IPS-18a (cell line): Measurements from ENCODE around the gene DBN1.
"Not testable (repeated sequence)": the region's sequence is repeated elsewhere in the genome, so short reads cannot be mapped to it uniquely, and the experiment has no call there.

Experiments used
- H3K27ac ChIP-seq: one replicate; pipeline ENCODE4 v1.5.1; 2013; ENCODE audit warnings: low read length
- H3K27me3 ChIP-seq: one replicate; pipeline ENCODE4 v1.6.1; 2013; ENCODE audit warnings: mild to moderate bottlenecking, low read length; ENCODE audit not compliant: control insufficient read depth, insufficient read depth
- H3K36me3 ChIP-seq: one replicate; pipeline ENCODE4 v1.6.1; 2013; ENCODE audit warnings: low read depth, low read length; ENCODE audit not compliant: control insufficient read depth
- H3K4me1 ChIP-seq: one replicate; pipeline ENCODE4 v1.6.1; 2013; ENCODE audit warnings: low read depth, low read length; ENCODE audit not compliant: control insufficient read depth
- H3K4me3 ChIP-seq: one replicate; pipeline ENCODE4 v1.5.1; 2013; ENCODE audit warnings: low read length
- H3K9ac ChIP-seq: one replicate; pipeline ENCODE4 v1.6.1; 2013; ENCODE audit warnings: mild to moderate bottlenecking, low read length, moderate library complexity
- H3K9me3 ChIP-seq: one replicate; pipeline ENCODE4 v1.6.1; 2013; ENCODE audit warnings: low read depth, low read length; ENCODE audit not compliant: control insufficient read depth

The DBN1 gene

DNA sequence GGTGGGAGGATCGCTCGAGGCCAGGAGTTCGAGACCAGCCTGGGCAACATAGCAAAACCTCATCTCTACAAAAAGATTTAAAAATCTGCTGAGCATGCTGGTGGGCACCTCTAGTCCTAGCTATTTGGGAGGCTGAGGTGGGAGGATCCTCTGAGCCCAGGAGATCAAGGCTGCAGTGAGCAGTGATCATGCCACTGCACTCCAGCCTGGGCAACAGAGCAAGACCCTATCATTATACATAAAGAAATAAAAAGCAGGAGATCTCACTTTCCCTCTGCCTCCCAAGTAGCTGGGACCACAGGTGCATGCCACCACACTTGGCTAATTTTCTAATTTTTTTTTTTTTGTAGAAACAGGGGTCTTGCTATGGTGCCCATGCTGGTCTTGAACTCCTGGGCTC, 12.3 kb upstream of the DBN1 start:
- not testable (repeated sequence) for H3K27me3 ChIP-seq, H3K4me3 ChIP-seq, H3K27ac ChIP-seq, H3K9ac ChIP-seq, H3K9me3 ChIP-seq, H3K4me1 ChIP-seq
- peaks cover 59% of the 10 kb centered on the region for H3K36me3 ChIP-seq

DNA sequence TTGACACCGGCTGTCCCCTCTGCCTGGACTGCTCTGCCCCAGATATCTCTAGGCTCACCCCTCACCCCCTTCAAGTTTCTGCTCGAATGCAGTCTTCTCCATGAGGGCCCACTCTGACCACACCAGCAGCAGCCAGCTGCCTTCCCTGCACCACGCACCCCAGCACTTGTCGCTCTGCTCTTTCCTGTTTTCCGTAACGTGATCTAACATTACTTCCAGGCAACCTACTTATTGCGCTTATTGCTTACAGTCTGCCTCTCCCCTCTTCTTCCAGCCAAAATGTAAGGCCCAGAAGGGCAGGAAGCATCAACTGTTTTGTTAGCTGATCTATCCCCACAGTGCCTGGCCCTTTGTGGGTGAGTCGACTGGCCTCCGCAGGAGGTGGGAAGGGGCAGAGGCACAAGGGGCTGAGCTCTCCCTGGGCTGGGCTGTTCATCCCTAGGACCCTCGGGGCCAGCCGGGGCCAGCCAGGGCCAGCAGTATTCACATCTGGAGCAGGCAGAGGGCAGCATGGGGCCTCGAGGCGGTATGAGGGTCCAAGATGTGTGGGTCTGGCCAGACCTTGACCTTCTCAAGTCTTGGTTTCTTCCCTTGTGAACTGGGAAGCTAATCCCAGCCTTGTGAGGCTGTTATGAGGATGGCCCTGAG, 11.6 kb upstream of the DBN1 start:
- H3K27ac ChIP-seq, result no peak overlapping the region
- H3K4me1 ChIP-seq, result no peaks in the 10 kb centered on the region
- no peak overlapping the region for H3K4me3 ChIP-seq
- peaks cover 52% of the 10 kb centered on the region for H3K36me3 ChIP-seq
- no peaks in the 10 kb centered on the region for H3K9me3 ChIP-seq
- no peaks in the 10 kb centered on the region for H3K27me3 ChIP-seq
- H3K9ac ChIP-seq, result no peak overlapping the region

DNA sequence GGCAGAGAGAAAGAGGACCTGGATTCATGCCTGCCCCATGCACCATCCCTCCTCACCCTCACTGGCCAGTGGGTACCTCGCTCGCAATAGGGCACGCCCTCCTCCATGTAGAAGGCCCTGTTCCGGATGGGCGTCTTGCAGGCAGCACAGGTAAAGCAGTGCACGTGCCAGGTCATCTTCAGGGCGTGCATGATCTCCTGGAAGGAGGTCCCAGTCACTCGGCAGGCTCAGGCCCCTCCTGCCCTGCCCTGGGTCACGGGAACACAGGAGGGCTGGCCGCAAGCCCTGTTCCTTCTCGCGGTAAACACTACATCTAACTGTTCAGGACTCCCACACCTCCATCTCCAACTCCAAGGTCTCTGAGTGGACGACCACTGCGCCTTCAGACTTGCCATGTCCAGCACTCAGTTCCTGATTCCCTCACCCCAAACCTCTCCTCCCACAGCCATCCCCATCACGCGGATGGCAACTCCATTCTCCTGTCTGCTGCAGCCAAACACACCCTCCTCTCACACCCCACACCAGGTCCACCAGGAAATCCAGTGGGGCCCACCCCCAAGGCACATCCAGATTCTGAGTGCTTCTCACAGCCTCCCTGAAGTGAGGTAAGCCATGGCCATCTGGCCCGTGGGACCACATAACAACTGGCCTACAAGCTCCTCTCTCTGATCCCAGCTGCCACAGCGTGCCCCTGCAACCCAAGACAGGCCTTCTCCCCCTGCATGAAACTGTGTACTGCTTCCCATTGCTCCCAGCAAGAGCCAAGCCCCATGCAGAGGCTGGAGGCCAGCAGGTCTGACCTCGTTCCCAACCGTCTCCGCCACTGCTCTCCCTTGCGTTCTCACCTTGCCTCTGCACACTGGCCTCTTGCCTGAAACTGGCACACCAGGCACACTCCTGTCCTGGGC, 10.8 kb upstream of the DBN1 start:
- H3K36me3 ChIP-seq, result peaks cover 46% of the 10 kb centered on the region
- H3K27me3 ChIP-seq, result no peaks in the 10 kb centered on the region
- H3K4me1 ChIP-seq, result no peaks in the 10 kb centered on the region
- no peak overlapping the region for H3K9ac ChIP-seq
- no peaks in the 10 kb centered on the region for H3K9me3 ChIP-seq
- no peak overlapping the region for H3K27ac ChIP-seq
- H3K4me3 ChIP-seq, result no peak overlapping the region

DNA sequence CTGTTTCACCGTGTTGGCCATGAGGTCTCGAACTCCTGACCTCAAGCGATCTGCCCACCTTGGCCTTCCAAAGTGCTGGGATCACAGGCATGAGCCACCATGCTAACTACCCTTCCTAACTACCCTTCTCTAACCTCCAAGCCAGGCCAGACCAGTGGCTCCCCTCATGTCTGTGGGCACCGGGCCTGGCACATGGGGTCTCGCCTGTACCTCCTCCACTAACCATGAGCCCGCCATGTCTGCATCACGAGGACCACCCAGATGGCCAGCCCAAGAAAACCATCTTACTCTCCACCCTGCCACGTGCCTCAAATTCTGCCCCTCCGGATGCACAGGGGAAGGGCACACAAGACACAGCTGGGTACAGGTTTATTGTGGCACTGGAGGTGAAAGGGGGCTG, 9.6 kb upstream of the DBN1 start:
- H3K4me3 ChIP-seq, result no peak overlapping the region
- no peaks in the 10 kb centered on the region for H3K27me3 ChIP-seq
- peaks cover 34% of the 10 kb centered on the region for H3K36me3 ChIP-seq
- H3K27ac ChIP-seq, result no peak overlapping the region
- H3K9ac ChIP-seq, result no peak overlapping the region
- no peaks in the 10 kb centered on the region for H3K9me3 ChIP-seq
- no peaks in the 10 kb centered on the region for H3K4me1 ChIP-seq

DNA sequence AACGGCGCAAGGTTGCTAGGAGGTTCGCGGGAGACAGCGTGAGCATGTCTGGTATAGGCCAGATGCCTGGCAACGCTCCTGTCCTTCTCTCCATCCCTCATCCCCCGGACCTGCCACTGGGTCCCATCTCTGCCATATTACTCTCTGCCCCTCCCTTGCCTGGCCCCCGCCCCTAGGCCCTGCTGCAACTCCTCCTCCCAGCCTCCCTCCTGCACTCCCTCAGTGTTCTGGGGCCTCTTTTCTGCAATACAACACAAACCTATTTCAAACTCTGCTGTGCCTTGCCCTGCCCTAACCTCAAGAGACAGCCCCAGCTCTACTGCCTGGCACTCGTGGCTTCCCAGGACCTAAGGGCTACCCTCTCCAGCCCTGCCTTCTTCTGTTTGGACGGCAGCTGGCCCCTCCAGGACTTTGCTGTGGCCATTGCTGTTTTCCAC, 8.9 kb upstream of the DBN1 start:
- no peaks in the 10 kb centered on the region for H3K27me3 ChIP-seq
- peaks cover 27% of the 10 kb centered on the region for H3K36me3 ChIP-seq
- no peaks in the 10 kb centered on the region for H3K4me1 ChIP-seq
- H3K9ac ChIP-seq, result no peak overlapping the region
- H3K9me3 ChIP-seq, result no peaks in the 10 kb centered on the region
- no peak overlapping the region for H3K4me3 ChIP-seq
- H3K27ac ChIP-seq, result no peak overlapping the region

DNA sequence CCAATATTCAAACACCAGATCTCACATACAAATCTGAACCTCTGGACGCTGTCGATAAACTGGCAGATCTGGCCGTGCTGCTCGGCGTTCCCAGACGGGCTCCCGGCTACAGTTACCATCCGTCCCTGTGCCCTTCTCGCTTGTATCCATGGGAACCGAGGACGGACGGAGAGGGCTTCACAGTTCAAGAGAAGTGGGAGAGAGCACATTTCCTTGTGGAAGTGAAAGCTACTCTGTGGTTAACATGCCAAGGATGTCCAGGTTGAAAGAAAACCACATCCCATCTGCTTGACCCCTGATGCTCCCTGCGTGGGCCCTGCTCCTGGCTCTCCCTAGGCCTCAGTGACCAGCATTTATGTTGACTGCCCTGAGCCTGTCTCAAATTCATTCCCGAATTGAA, 6.3 kb upstream of the DBN1 start:
- no peak overlapping the region for H3K9ac ChIP-seq
- peaks cover 17% of the 10 kb centered on the region for H3K36me3 ChIP-seq
- H3K27ac ChIP-seq, result no peak overlapping the region
- no peaks in the 10 kb centered on the region for H3K9me3 ChIP-seq
- no peak overlapping the region for H3K4me3 ChIP-seq
- no peaks in the 10 kb centered on the region for H3K27me3 ChIP-seq
- peaks cover 5% of the 10 kb centered on the region for H3K4me1 ChIP-seq

DNA sequence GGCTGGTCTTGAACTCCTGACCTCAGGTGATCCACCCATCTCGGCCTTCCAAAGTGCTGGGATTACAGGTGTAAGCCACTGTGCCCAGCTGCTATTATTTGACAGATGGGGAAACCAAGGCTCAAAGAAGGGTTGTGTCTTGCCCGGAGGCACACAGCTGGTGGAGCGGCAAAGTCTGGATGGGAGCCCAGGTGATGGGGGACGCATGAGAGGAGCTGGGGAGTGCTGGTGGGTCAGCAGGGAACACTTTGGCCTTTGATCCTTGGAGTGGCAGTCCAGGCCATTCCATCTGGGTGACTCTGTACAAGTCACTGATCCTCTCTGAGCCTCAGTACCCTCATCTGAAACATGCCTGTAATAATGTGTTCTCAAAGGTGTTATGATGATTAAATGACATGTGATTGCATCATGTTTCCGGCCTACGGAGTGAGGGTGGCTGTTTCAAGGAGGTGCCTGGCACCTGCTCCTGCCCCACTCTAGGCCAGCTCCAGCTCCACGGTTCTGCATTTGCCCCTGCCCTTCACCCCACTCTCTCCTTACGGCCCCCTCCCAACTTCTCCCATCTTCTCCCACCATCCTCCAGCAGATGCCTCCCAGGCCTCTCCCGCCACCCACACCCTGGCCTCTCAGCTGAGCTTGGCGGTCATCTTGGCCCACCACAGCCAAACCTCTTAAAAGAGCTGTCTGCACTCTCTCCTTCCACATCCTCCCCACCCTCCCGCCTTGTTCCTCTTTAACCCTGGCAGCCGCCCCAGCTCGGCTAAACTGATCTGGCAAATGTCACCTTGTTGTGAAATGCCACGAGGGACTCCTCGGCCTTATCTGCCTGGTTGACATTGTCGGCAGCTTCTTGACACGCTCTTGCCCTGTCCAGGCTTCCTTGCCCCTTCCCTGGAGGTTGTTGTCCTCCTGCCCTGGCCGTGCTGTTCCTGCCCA, 5.5 kb upstream of the DBN1 start:
- Histone ChIP-seq H3K9me3 (no peaks in the 10 kb centered on the region), H3K27me3 (no peaks in the 10 kb centered on the region), H3K27ac (no peak overlapping the region), H3K4me3 (no peak overlapping the region), H3K4me1 (peaks cover 11% of the 10 kb centered on the region), H3K9ac (no peak overlapping the region), H3K36me3 (peaks cover 12% of the 10 kb centered on the region)

DNA sequence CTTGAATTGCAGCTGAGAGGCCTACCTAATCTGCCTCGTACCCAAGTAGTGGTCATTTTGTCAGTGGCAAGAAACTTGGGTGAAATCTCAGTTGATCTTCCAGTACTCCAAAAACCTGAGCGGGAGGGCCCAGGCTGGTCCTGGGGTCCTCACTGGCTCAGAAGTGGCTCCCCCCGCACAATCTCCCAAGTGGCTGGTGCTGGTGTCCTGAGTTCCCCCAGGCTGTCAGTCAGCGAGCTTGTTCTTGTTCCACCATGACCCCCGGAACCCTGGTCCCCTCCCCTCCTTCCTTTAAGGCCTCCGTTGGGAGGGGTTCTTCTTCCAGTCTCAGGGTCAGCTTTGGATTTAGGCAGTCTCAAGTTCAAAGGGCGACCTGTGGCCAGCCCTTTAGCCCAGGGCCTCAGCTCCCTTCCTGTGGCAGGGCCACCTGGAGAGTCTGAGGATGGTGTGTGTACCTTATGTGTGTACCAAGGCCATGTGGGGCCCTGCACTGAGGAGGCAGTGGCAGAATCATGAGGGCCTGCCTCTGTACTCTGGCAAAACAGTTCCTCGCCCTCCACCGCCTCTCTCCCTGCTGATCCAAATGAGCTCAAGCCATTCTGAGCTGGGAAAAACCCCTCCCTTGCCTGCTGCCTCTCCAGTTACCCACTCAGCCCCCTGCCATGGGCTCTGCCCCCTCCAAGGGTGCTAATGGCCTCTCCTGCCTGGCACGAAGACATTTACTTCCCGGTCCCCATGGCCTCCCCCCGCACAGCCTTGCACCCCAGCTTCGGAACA, 4.5 kb upstream of the DBN1 start:
- Histone ChIP-seq H3K27me3 (no peaks in the 10 kb centered on the region), H3K36me3 (peaks cover 5% of the 10 kb centered on the region), H3K4me1 (peaks cover 12% of the 10 kb centered on the region), H3K9ac (no peak overlapping the region), H3K27ac (no peak overlapping the region), H3K4me3 (no peak overlapping the region), H3K9me3 (no peaks in the 10 kb centered on the region)

DNA sequence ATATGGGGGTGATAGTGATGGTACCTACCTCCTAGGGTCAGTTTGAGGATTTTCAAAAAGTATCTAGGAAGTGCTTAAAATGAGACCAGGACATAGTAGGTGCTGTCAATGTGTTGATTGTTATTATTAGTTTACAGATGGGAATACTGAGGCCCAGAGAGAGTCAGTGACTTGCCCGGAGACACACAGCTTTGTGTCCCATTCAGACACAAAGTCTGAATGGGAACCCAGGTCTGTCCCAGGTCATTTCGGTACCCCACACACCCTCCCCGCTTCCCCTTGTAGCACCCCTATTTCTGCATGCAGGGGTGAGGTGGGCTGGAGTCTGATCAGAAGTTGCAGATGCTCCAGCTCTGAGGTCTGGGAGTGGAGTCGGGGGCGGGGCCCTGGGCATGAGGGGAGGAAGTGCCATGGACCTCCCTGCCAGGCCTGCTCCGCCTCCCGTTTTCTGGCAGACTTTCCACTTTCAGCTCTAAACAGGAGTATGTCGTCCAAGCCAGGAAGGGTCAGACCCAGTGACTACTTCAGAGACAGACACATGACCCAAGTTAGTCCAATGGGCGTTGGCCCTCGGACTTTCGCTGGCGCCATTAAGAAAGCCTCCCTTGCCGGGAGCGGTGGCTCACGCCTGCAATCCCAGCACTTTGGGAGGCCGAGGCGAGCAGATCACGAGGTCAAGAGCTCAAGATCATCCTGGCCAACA, 3.2 kb upstream of the DBN1 start:
- Histone ChIP-seq H3K4me3 (no peak overlapping the region), H3K36me3 (peaks cover 5% of the 10 kb centered on the region), H3K27ac (no peak overlapping the region), H3K9ac (no peak overlapping the region), H3K4me1 (peaks cover 18% of the 10 kb centered on the region), H3K9me3 (no peaks in the 10 kb centered on the region), H3K27me3 (no peaks in the 10 kb centered on the region)

DNA sequence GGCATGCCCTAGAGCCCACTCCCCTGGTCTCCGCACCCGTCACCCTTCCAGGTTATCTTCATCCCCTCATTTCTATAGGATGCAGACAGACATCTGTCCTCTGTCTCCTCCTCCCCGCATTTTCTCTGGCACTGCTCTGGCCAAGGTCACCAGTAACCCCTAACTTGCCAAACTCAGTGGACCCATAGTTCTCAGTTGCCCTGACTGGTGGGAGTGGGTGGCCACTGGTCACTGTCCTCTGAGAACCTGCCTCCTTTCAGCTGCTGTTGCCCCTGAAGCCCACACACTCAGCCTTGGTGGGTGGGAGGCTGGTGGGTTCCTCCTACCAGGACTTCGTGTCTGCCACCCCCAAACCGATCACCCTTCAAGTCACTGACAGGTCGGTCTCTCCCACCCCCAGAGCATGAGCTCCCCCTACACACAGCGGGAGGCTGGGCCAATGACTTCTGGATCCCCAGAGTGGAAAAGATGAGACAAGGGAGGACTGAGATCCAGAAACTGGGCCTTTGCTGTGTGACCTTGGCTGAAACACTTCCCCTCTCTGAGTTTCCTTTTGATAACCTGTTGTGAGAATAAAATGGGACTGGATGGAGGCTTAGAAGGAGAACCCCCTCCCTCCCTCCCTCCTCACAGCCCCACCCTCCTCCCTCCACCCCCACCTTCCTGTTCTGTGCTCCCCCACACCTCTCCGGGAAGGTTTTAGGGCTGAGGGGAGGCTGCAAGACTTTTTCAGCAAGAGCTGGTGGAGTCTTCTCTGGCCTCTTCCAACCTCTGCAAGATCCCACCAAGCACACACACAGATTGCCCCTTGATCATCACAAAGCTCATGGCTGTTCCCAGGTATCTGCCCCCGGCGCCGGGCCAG, 2.4 kb upstream of the DBN1 start:
- no peak overlapping the region for H3K27ac ChIP-seq
- peaks cover 27% of the 10 kb centered on the region for H3K4me1 ChIP-seq
- peaks cover 11% of the 10 kb centered on the region for H3K36me3 ChIP-seq
- no peaks in the 10 kb centered on the region for H3K27me3 ChIP-seq
- H3K9me3 ChIP-seq, result no peaks in the 10 kb centered on the region
- H3K4me3 ChIP-seq, result no peak overlapping the region
- no peak overlapping the region for H3K9ac ChIP-seq
